DMS 273 (cell line): ENCODE measurements around the gene PRPF39.
A peak's percentile ranks its signal among the peaks of the same experiment; 100 is the strongest.
"Not testable (repeated sequence)": the region's sequence is repeated elsewhere in the genome, so short reads cannot be mapped to it uniquely, and the experiment has no call there.

Source experiments
- DNase-seq: peaks from one replicate; lab custom pipeline; 2025; ENCODE audit not compliant: unreplicated experiment; lab: John Stamatoyannopoulos, UW

Gene PRPF39

GRCh38 chr14:45080416-45080968 lies 3.4 kb upstream of the PRPF39 start:
- not testable (repeated sequence) for DNase-seq

DNA sequence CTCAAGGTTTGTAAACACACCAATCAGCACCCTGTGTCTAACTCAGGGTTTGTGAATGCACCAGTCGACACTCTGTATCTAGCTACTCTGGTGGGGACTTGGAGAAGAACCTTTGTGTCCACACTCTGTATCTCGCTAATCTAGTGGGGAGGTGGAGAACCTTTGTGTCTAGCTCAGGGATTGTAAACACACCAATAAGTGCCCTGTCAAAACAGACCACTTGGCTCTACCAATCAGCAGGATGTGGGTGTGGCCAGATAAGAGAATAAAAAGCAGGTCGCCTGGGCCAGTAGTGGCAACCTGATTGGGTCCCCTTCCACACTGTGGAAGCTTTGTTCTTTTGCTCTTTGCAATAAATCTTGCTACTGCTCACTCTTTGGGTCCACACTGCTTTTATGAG lies 2.8 kb upstream of the PRPF39 start:
- not testable (repeated sequence) for DNase-seq

DNA sequence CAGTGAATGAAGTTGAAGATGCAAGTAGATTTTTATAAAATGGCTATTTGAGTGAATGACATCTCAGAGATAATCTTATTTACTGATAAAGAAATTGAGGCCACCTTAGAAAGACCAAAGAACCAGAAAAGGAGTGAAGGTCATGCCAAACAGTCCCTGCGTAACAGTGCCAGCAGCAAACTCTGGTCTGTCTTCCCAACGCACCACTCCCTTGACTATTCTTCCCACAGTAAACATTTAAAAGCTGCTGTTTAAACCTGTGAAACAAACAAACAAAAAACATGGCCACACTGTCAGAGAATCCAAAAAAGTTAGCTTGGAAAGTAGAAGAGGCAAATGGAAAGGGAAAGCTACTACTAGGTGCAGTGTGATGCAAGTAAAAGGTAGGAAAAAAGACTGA lies 1.5 kb upstream of the PRPF39 start:
- no peak for DNase-seq

- DNase-seq: peak; percentile 32
These were observed 320 bp upstream of the PRPF39 start for GRCh38 chr14:45083617-45083975.

DNA sequence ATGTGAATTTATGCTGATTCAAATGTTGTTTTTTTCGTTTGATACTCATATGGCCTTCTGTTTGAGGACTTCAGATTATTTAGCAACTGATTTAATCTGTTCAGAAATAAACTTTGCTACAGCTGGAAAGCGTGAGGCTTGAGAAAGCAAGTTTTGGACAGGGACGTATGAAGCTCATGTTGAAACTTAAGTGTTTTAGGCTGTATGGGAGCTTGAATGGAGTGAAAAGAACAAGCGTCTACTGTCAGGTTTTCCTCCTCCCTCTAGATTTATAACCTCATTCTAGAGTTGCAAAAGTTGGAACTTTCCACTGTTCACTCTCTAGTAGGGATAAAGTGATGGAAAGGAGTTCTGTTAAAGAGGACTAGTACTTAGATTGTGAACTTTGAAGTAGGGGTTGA lies 1.0 kb downstream of the PRPF39 start:
- peak; percentile 34 for DNase-seq

DNA sequence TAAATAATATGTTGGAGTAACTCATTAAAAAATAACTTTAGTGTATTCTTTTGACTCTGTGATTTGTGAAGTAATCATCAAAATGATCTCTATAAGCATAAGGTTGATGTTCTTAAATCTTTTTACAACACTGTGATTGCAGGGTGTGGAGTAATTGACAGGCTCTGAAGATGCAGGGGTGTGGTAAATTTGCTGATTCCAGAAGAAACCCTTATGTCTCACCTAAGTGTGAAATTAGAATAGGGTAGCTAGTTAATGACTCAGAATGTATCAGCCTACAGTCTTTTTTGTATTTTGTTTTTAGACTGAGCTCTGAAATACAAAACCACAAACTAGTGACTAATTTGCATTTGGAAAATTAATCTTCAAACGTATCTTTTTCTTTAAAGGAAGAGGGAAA lies 5.9 kb downstream of the PRPF39 start:
- no peak for DNase-seq

DNA sequence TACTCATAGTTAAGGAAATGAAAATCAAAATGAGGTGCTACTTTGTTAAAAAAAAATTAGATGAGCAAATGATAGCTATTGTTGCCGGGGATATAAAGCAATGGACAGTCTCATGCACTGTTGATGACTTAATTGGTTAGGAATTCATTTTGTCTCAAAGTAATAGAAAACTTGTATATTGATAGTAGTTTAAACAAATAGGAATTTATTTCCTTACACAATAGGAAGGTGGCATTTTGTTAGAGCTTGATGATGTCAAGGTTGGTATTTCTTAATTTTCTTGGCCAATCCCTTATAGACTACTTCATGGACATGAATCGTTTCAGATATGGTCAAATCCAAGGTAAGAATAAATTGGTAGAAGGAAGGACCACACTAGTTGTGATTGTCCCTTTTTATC lies 7.8 kb downstream of the PRPF39 start:
- DNase-seq: no peak

GRCh38 chr14:45094275-45094674 lies 10.4 kb downstream of the PRPF39 start:
- DNase-seq: no peak

GRCh38 chr14:45095143-45095542 lies 11.2 kb downstream of the PRPF39 start:
- DNase-seq: no peak

DNA sequence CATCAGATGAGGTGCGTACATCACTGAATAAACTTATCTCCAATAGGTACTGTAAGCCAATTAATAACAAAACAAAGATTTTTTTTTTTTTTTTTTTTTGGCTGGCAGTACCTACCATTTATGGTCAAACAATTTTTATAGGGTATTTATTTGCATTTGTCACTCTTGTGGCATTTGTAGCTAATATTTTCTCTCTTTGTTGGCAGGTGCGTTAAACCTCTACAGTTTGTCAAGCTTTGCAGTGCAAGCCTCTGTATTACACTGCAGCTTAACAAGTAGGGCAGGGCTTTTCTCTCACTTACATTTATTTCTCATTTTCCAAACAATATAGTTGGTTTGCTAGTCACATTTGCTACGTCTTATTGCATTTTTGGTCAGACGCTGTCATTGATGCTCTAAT lies 12.3 kb downstream of the PRPF39 start:
- DNase-seq: no peak

DNA sequence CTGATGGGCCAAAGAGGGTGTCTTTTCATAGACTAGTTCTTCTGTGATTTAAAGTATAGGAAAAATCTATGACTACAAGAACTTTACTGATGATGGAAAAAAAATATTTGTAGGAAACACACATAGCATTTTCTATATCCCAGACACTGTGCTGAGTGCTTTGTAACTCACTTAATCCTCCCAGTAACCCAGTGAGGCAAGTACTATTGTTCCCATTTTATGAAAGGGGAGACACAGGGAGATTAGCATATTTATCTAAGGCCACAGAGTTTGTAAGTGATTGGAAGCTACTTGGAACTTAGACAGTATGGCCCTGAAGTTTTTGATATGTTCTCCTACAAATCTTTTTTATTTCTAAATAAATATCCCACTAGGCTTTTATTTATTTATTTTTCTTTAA lies 19.9 kb downstream of the PRPF39 start:
- no peak for DNase-seq

GRCh38 chr14:45104561-45104960 lies 20.6 kb downstream of the PRPF39 start:
- no peak for DNase-seq

GRCh38 chr14:45112896-45113781 lies 29.2 kb downstream of the PRPF39 start:
- DNase-seq: peak; percentile 9

- no peak for DNase-seq
These were observed 30.4 kb downstream of the PRPF39 start for GRCh38 chr14:45114327-45114726.

- DNase-seq: no peak
These were observed 34.7 kb downstream of the PRPF39 start for GRCh38 chr14:45118594-45118993.

DNA sequence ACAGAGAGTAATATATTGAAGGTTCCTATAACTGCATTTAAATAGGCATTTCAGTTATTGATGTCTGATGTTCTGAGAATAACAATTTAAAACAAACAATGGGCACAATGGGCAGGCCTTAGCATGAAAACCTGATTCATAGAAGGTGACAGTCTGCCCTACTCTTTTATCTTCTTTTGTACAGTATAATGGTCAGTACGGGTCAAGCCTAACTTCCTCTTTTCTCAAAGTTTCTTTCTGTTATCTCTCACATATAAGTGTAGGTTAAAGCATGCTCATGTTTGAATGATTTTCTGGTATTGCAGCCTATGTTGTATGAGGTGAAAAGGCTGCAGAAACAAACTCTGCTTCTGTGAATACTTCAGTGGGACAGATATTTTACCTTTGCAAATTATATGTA lies 36.2 kb downstream of the PRPF39 start:
- no peak for DNase-seq

DNA sequence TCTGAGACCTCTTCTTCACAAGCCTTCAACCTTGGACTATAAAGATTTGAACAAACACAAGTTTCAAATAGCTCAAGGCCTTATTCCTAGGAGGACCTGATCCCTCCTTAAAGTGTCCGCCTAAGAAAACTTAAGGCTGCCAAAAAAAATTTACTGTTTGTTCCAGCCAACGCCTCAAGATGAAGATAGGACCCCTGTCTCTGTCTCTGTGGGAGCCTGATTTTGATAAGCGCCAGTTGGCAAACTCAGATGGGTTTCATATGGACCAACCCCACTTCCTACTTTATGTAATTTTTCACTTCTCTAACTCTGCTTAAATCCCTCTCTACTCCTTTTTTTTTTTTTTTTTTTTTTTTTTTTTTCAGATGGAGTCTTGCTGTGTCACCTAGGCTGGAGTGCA lies 39.4 kb downstream of the PRPF39 start:
- no peak for DNase-seq

DNA sequence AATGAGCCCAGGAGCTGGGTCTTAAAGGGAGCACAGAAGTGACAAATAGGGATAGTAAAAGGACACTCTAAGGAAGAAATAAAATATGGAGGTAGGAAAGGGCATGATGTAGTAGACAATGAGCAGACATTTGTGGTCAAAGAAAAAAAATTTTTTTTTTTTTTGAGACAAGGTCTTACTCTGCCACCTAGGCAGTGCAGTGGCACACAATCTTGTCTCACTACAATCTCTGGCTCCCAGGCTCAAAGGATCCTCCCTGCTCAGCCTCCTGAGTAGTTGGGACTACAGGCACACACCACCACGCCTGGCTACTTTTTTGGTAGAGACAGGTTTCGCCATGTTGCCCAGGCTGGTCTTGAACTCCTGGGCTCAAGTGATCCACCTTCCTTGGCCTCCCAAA lies 41.8 kb downstream of the PRPF39 start:
- no peak for DNase-seq

- no peak for DNase-seq
These were observed 45.2 kb downstream of the PRPF39 start for GRCh38 chr14:45128963-45129629.

- DNase-seq: peak; percentile 29
These were observed 49.8 kb downstream of the PRPF39 start for GRCh38 chr14:45133683-45134050.

GRCh38 chr14:45134051-45134958 lies 50.4 kb downstream of the PRPF39 start, which contains the start of gene FKBP3:
FKBP3 (minus strand) TSS chr14:45134481; CDS start chr14:45134456, 25 bp downstream.
- peak; percentile 99 for DNase-seq
